Stimulated activated CD4-positive, alpha-beta T cell treated with anti-CD3 and anti-CD28 coated beads, Interleukin-2, amount 100 ng/mL, for 48 hours (primary cell): Measurements from ENCODE around the gene ATRIP.
A peak's percentile ranks its signal among the peaks of the same experiment; 100 is the strongest.
"Not testable (repeated sequence)": the region's sequence is repeated elsewhere in the genome, so short reads cannot be mapped to it uniquely, and the experiment has no call there.

Experiments
- DNase-seq, 2 donors: peaks; one replicate each; pipeline ENCODE4 v3.0.0-alpha.2; 2020

Gene ATRIP

DNA sequence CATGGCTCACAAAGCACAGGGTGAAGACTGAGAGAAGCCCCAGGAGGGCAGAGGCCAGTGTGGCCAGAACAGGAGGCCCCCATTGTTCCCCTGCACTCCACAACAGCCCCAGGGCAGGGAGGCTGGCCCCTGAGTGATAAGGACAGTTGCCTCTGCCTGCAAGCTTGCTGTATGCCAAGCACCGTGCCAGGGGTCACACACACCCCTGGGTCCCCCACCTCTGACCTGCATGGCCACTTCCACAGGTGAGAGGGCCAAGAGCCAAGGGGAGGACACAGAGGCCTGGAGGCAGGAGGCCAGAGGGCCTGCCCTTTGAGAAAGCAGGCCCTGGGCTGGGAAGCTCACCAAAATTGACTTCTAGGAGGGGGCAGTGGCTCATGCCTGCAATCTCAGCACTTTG, 23.7 kb downstream of the ATRIP start:
- DNase-seq, result no peak

DNA sequence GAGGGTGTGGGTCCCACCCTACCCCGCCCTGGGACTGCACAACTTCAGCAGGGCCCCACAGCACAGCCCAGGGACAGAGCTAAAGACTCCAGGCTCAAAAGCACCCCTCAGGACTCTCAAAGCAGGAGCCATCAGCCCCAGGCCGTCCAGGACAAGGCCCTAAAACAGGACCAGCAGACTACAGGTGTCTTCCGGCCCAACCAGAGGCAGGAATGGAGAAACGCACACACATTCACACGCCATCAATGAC, 26.1 kb downstream of the ATRIP start:
- no peak for DNase-seq

DNA sequence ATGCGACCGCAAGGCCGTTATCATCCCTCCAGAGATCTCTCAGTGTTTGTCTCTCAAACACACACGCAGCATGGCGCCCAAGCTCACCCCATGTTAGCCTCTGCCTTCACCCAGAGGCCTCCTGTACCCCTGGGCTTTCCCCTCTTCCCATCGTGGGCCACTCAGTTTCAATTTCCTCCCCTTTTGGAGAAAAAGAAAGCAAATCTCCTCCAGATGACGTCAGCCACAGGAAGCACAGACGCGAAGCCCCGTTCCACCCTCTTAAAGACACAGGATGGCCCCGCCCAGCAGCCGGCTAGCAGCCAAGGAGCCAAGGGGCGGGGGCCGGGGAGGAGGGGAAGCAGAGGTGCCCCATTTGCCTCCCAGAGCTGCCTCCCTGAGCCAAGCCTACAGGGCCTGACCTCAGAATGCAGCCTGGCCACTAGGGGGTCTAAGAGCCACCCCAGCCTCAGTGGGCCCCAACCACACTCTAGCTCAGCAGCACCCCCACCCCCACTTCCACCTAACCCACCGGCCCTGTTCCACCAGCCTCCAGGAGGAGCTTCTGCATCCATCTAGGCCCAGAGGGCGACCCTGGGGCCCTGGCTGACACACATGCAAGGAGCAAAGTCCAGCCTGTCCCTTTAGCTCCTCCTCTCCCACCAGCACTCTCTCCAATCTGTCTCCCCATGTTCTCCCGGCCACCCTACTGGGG, 26.5 kb downstream of the ATRIP start:
- DNase-seq, result peak; percentile 88 to 90

DNA sequence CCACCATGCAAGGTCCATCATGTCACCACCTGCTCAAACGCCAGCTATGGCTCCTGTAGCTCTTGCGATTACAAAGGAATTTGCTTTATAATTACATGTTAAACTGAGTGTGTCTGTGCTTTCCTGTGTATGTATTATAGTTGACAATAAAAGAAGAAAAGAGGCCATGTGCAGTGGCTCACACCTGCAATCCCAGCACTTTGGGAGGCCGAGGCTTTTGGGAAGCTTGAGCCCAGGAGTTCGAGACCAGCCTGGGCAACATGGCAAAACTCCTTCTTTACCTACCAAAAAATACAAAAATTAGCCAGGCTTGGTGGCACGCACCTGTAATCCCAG, 27.0 kb downstream of the ATRIP start:
- DNase-seq, result no peak

DNA sequence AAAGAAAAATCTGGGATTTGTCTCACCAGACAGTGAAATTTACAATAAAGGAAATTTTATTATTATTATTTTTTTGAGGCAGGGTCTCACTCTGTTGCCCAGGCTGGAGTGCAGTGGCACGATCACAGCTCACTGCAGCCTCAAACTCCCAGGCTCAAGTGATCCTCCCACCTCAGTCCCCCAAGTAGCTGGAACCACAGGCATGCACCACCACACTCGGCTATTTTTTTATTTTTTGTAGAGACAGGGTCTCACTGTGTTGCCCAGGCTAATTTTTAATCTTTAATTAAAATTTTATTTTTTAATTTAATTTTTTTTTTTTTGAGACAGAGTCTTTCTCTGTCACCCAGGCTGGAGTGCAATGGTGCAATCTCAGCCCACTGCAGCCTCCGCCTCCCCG, 27.5 kb downstream of the ATRIP start:
- DNase-seq, result not testable (repeated sequence)

DNA sequence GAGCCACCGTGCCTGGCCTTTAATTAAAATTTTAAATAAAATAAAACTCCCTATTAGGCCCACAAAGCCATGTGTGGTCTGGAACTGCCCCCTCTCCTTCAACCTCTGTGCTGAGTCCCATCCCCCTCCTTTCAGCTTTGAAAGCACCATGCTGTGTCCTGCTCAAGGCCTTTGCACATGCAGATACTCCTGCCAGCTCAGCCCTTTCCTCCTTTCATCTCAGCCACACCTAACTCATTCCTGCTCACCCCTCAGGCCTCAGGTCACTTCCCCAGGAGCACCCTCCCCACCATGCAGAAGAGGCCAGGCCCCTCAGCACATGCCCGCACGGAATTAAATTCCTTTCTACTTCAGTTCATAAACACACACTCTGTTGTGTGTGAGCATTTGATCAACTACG, 28.1 kb downstream of the ATRIP start:
- no peak for DNase-seq

DNA sequence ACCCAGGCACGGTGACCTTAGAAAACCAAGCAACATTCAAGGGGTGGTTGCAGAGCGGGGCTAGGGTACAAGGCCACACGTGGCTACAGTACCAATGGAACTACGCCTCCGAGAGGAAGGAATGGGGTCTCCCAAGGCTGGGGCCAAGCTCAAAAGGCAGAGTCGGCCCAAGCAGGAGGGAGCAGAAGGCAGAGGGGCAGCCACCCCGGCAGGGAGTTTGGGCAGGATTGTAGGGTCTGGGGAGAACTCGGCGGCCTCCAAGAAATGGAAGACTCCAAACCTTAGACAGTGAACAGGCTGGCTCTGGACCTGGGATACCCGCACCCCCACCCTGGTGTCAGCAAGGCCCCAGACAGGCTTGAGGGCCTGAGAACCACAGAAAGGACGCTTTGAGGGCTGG, 28.7 kb downstream of the ATRIP start:
- no peak for DNase-seq

DNA sequence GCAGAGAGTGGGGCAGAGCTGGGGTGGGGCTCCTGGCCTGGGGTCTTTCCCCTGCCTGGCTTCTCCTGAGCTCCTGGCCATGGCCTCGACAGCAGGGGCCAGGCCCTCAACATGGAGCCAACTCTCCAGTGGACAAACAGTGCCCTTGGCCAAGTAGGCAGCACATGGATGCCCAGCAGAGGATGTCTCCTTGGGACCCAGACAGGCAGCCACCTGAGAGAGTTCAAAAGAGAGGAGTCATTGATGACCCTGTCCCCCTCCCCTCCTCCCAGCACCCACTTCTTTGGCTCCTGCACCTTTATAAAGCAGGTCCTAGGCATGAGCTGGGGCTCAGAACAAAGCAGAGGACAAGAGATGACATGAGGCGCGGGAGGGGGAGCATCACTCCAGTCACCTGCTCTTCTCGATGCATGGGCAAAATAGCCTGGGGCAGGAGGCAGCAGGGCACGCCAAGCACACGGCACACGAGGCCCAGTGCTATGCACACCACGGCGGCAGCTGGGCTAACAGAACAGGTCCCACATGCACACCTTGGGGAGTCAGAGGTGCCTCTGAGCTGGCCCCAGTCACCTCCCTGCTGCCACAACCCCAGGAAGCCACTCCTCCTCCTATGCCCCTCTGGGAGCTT, 30.0 kb downstream of the ATRIP start:
- no peak for DNase-seq

DNA sequence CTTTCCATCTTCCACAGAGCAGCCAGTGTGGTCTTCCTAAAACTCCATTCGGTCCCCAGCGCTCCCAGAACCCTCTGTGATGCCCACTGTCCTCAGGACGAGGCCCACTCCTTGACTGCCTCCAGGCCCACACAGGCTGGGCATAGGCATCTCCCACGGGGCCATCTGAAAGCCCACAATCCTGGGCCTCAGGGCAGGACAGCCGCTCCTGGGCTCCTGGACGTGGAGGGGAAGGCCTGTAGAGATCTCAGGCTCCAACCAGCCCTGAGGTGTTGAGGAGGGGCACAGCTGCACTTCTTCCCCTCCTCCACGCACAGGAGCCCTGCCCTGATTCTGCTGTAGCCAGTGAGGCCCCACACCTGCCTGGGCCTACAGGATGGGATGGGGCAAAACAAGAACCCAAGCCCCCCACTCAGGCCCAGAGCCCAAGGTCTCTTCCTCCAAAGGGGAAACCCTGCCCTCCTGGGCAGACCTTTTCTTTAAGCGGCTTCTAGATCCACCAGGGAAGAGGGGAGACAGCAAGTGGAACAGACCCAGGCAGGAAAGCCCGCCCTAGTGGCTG, 31.5 kb downstream of the ATRIP start:
- DNase-seq, result no peak

DNA sequence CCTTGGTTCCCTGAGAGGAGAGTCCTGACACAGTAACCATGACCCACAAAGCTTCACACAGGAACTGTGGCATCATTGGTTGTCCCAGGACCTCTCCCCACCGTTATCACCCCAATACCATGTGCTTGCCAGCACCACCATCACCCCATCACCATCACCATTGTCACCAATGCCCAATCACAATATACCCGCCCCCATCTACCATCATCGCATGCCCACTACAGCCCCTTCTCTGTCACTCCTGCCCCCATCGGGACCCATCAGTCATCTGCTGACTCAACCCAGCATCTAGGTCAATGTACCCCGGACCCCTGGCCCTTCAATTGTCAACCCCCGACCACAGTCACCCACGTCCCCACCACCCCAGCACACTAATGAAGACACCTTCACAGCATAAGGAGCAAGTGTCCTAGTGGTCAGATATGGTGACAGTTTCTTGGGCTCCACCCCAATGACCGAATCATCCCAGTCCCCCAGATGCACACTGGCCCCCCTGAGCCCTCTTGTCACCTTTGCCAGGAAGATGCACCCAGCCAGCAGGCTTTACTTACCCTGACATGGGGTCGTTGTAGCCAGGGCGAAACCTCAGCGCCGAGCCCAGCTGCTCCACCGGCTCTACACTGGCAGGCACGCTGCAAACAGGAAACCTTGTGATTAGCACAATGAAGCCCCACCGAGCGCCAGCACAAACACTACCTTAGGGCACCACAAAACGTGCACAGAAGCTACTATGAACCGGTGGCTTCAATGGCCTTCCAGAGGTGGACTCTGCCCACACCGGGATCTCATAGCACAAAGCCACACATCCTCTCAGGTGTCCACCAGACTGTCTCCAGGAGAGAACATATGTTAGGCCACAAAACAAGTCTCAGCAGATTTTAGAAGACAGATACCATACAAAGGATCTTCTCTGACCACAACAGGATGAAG, 32.4 kb downstream of the ATRIP start:
- peak in 1 of 2 donors; percentile 33 for DNase-seq

DNA sequence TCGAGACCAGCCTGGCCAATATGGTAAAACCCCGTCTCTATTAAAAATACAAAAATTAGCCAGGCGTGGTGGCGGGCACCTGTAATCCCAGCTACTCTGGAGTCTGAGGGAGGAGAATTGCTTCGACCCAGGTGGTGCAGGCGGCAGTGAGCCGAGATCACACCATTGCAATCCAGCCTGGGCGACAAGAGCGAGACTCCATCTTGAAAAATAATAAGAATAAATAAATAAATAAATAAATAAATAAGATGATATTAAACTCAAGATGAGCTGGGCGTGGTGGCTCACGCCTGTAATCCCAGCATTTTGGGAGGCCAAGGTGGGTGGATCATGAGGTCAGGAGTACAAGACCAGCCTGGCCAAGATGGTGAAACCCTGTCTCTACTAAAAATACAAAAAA, 34.4 kb downstream of the ATRIP start:
- not testable (repeated sequence) for DNase-seq

DNA sequence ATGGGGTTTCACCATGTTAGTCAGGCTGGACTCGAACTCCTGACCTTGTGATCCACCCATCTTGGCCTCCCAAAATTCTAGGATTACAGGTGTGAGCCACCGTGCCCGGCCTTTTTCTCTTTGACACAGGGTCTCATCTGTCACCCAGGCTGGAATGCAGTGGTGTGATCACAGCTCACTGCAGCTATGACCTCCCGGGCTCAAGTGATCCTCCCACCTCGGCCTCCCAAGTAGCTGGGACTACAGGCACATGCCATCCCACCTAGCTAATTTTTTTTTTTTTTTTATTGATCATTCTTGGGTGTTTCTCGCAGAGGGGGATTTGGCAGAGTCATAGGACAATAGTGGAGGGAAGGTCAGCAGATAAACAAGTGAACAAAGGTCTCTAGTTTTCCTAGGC, 36.3 kb downstream of the ATRIP start:
- DNase-seq, result not testable (repeated sequence)

DNA sequence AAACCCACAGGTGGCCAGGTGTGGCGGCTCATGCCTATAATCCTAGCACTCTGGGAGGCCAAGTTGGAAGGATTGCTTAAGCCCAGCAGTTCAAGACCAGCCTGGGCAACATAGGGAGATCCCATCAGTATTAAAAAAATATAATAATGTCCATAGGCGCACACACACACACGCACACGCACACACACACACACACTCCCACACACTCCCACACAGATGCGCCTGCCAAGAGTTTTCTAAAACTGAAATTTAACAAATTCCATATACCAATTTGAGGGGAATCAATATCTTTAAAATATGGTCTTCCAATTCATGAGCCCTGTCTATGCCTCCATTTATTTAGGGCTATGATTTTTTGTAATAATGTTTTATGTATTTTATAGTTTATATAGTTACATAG, 40.4 kb downstream of the ATRIP start:
- DNase-seq, result no peak

DNA sequence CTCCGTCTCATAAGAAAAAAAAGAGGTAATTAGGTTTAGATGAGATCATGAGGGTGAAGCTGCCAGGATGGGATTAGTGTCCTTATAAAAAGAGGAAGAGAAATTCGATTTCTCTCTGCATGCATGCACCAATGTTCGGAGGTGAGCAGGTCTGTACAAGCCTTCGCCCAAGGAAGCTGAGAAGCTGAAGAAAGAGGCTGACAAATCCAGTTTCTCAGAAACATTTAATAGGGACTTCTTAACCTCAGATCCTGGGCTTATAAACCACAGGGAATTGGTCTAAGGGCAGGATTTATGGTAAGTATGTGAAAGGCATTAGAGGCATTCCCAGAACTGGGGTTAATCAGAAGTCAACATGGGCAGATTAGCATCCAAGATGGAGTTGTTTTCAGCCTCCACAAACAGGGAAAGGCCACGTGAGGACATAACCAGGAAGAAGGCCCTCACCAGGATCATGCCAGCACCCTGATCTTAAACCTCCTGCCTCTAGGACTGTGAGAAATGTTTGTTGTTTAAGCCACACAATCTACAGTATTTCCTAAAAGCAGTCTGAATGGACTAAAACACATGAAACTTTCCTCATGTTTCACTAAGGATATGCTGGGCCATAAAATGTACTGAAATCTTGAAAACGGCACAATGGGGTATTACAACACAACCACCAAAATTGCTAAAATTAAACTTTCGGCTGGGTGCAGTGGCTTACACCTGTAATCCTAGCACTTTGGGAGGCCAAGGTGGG, 46.1 kb downstream of the ATRIP start:
- no peak for DNase-seq

DNA sequence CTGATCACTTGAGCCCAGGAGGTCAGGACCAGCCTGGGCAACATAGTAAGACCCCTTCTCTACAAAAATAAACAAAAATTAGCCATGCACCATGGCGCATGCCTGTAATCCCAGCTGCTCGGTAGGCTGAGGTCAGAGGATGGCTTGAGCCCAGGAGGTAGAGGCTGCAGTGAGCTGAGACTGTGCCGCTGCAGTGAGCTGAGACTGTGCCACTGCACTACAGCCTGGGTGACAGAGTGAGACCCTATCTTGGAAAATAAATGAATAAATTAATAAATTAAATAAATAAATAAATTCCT, 46.6 kb downstream of the ATRIP start:
- DNase-seq, result no peak

DNA sequence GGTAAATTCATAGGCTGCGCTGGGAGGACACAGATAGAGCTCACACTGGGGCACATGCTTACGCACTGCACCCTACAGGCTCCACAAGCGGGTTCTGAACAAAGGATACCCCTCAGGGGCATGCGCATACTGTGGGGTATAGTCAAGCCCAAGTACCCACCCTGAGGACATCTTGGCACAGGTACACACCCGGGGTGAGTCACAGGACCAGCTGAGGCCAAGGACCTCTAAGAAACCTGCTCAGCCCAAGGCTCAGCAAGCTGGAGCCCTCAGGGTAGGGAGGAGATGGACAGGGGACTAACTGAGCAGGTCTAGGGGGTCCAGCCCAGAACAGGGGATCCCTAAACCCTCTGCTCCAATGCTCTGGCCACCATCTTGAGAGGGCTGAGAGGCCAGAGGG, 54.1 kb downstream of the ATRIP start:
- DNase-seq, result no peak

DNA sequence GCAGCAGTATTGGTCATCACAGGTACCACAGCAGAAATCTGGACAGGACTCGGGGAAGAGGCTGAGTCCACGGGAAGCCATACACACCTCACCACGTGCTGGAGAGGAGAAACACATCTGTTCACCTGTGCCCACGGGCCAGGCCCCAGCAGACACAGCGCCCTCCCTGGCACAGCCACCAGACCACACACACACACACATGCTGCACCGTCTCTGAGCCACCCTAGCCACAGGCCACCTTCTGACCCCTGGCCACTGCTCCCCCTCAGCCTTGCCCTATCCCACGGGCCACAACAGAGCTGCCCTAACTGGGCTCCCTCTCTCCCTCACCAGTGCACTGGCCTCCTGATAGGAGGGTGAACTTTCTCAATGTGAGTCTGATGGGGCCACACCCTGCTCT, 54.7 kb downstream of the ATRIP start:
- no peak for DNase-seq

DNA sequence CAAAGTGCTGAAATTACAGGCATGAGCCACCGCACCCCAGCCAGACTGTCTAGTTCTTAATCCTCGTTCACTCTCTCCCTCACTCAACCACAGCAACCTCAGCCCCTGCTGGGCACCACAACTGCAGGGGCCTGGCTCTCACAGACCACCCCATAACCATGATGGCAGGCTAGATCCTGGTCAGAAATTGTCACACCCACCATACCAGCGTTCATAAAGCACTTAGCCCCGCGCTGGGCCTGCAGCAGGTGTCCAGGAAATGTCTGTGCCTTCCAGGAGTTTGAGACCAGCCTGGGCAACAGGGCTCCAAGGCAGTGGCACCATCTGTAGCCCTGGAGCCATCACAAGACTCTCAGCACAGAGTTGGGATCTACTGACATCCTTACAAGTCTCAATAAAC, 55.6 kb downstream of the ATRIP start:
- DNase-seq, result no peak

DNA sequence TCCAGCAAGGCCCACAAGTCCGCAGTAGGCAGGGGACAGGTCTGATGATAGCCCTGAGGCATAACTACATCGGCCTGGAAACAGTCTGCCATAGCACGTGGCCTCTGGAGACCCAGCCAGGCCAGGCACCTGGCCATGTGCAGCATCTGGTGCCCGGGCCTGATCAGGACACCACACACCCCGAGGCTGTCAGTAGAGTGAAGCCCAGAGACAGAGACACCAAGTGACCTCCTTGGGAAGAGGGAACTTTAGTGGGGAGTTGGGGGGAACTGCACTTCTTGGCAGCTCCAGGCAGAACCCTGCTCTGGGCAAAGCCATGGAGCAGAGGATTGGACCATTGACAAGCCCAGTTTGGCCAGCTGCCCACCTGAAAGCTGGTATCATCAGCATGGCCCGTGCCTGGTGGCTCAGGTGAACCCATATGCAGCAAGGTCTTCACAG, 56.2 kb downstream of the ATRIP start:
- no peak for DNase-seq

DNA sequence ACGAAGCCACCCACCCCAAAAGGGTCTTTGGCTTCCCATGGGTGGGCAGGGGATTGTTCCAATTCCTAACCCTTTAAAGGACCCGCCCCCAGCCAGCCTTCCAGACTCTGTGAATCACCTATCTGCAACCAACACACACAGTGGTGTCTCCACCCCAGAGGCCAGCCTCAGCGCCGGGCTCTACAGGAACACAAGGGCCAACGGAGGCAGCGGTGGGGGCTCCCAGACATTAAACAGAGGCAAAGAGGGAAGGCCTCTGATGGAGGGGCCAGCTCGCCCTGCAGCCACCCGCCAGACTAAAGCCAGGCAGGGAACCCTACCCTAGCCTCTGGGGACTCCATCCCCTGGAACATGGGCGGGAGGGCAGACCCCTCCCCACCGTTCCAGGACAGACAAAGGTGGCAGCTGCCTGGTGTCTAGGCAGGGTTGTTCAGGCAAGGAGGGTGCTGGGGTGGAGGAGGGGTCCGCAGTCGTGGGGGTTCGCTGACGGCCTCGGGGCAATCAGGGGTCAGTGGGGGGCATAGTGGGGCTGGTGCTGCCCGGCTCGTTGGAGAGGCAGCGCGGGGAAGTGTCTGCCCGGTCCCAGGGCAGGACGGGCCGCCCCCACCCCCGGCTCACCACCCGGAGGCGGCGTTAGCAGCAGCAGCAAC, 57.0 kb downstream of the ATRIP start:
- DNase-seq, result no peak

DNA sequence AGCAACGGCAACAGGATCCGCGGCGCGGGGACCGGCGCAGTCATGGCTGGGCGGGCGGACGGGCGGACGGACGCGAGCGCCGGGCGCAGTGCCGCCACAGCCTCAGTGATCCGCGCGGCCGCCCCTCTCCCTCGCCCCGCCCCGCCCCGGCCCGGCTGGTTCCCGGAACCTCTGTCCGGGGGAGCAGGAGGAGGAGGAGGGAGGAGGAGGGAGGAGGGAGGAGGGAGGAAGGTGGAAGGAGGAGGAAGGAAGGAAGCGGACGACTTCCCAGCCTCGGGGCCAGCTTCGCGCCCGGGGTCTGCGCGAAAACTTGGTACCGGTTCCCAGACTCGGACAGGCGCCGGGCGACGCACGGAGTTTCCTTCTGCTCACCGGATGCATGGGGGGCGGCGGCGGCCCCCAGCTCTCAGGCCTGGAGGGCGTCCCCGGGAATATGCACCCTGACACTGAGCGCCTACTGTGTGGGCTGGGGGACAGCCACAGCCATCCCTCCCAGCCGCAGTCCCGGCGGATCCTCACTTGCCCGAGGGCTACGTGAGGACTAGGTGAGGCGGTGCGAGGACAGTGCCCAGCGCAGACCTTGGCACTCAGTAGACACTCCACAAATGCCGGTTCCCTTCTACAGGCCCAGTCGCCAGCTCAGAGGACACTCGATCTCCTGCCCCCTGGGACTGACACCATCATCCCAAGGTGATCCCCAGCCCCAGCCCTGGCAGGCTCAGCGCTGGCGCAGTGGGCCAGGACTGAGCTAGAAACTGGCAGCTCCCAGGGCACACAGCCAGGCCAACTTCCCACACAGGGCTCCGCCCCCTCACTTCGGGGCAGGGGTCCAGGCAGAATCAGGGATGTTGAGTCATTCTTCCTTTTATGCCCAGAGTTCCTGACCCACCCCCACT, 57.8 kb downstream of the ATRIP start, which contains the start of gene SHISA5:
TSS of gene SHISA5 (minus strand) at position 124 of the 896 bp plus-strand sequence. CDS start at position 44, 80 bp downstream.
- peak; percentile 46 to 57 for DNase-seq

DNA sequence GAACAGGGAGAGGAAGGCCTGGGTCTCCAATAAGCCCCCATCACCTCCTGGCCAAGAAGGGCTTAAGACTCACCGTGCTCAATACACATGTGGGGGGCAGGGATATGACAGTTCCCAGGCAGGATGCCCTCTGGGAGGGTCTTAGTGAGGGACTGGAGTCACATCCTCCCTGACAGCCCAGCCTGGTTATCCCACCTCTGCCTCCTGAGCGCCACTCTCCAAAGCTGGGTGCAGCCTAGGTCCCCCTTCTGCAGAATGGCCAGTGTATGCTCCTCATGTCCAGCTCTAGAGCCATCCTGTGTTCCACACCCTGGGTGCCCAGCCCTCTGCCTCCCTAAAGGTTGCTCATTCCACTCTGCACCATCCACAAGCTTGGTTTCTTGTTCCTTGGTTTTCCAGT, 58.6 kb downstream of the ATRIP start:
- no peak for DNase-seq
